Measurements from ENCODE around the gene CMKLR1.

CMKLR1 gene

DNA sequence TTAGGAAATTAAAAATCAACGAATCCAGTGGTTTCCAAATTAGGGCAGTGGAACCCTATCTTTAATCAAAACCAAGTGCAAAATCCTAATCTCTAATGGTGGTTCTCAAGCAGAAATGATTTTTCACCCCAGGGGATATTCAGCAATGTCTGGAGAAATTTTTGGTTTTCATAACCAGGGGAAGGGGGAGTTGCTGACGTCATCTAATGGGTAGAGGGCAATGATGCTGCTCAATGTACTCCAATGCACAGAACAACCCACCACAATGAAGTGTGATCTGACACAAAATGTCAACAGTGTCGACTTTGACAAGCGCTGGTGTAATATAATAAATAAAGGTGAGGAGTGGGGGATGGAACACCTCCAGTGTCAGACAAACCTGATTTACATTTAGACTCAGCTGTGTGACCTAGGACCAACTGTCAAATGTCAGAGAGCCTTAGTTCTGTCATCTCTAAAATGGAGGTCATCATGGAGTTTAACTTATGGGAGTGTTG lies 81.5 kb downstream of the CMKLR1 start:
- FAIRE-seq = no peak

DNA sequence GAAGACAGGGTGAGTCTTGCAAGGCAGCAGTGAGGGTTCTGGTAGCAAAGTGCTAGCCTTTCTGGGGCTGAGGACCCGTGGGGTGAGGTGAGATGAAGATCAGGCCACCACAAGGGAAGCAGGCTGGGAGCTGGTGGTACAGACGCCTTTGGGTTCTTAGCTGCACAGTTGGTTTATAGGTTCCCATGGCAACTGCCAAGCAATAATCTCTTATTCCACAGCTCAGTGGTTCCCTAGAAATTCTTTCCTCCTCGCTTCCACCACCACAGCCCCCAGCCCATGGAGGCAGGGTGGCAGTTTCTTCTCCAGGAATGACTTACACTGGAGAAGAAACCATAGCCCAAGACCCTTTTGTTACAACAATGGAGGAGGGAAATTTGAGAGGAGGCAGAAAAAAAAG lies 82.1 kb downstream of the CMKLR1 start:
- FAIRE-seq = no peak

DNA sequence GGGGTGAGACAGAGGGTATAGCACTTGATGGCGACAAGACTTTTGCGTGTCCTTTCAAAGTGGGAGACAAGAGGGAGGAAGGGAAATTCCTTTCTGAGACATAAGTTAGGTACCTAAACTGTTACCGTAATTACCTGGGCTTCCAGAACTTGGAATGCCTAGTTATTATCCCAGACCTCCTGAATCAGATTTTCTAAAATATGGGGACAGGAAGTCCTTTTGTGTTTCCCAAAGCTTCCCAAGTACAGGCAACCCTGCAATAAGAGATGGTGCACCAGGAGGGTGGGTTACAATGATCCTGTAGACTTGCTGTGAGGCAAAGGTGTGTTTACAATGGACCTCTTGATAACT lies 83.9 kb downstream of the CMKLR1 start:
- FAIRE-seq = no peak

DNA sequence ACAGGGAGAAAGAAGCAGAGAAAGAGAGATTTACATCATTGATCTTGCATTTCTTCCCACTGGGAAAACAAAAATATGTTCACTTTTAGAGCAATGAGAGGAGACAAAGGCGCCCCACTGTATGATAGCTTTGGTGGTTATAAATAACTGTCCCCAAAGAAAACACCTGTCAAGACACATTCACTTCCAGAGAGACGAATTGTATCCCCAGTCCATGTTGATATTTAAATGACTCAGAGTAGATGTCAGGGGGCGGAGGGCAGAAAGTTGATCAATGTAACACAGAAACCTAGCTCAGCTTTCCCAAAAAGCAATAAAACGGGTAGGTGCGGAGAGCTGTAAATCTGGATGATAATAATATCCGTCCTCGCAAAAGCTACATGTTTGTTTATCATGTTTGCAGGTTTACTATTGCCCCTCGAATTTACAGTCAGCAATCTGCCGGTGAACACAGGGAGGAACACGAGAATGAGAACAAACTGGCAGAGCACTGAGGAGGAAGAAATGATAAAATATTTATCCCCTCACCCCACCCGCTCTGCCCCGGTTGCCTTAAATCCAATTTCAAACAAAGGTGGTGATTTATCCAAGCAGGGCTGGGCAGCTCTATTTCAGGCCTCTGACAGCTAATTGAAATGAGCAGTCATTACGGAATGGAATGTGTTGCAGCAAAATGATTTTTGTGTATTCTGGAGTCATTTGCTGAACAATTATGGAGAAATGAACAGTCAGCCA lies 84.4 kb downstream of the CMKLR1 start:
- no peak for FAIRE-seq

DNA sequence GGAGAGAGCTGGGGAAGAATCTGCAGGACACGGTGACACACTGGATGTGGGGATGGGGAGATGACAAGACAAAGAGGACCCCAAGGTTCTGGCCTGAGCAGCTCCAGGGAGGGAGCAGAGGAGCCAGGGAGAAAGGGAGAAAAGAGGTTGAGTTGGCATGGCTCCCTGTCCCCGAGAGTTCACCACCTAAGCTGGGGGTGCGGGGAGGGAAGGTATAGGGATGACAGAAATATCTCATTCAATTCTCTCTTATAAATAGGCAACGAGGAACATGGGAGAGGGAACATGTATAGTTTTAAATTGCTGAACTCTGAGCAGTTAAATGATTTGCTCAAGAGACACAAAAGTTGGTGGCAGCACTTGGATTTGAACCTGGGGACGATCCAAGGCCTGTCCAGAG lies 85.1 kb downstream of the CMKLR1 start:
- no peak for FAIRE-seq

DNA sequence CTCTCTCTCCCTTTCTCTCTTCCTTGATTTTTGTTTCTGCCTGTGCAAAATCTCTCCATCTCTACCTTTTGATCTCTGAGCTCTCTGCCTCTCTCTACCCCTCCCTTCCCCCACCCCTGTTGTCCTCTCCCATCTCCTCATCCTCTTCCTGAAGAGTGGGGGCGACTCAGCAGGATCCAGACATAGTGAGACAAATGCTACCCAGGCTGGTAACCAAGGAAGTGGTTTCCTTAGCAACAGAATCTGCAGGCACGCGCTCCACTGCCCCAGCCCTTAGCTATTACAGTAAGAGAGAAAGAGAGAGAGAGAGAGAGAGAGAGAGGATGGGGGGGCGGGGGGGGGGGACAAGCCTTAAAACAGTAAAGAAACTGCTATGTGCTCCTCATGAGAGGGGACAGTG lies 85.6 kb downstream of the CMKLR1 start:
- no peak for FAIRE-seq

DNA sequence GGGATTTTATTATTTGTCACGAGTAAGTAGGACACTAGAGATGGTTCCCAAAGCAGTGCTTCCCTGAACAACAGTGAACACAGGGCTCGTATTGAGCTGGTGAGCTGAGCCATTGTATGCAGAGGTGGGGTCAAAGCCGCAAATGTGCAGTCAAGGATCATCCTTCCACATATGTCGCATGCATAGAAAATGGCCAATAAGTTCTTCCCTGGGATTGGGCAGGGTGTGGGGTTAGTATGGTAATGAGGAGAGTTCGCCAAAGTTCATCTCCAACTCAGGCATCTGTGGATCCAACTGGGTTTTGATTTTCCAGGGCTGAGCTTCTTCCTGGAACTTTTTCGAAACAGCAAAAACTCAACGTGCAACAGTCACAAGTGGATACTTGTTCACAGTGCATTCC lies 86.6 kb downstream of the CMKLR1 start:
- no peak for FAIRE-seq

DNA sequence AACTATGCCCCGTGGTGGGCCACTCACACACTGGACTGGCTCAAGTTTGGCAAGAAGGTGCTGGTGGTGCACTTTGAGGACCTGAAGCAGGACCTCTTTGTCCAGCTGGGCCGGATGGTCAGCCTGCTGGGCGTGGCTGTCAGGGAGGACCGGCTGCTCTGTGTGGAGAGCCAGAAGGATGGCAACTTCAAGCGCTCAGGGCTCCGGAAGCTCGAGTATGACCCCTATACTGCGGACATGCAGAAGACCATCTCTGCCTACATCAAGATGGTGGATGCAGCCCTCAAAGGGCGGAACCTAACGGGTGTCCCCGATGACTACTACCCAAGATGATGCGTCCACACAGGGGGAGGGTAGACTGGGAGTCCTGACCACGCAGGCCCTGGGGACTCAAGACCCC lies 91.1 kb downstream of the CMKLR1 start:
- no peak for FAIRE-seq

DNA sequence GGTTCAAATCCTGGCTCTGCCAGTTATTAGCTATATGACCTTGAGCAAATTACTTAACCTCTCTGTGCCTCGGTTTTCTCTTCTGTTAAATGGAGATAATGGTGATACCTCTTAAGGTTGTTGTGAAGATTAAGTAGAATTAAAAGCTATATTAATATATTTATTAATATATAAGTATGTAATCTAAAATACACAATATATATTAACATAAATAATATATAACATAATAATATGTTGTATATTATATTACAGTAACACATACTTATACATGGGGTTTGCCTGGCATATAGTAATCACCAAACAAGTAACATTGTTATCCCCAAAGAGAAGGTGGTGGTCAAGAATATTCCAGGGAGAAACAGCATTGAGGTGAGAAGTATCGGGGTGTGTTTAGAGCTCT lies 92.0 kb downstream of the CMKLR1 start:
- no peak for FAIRE-seq

DNA sequence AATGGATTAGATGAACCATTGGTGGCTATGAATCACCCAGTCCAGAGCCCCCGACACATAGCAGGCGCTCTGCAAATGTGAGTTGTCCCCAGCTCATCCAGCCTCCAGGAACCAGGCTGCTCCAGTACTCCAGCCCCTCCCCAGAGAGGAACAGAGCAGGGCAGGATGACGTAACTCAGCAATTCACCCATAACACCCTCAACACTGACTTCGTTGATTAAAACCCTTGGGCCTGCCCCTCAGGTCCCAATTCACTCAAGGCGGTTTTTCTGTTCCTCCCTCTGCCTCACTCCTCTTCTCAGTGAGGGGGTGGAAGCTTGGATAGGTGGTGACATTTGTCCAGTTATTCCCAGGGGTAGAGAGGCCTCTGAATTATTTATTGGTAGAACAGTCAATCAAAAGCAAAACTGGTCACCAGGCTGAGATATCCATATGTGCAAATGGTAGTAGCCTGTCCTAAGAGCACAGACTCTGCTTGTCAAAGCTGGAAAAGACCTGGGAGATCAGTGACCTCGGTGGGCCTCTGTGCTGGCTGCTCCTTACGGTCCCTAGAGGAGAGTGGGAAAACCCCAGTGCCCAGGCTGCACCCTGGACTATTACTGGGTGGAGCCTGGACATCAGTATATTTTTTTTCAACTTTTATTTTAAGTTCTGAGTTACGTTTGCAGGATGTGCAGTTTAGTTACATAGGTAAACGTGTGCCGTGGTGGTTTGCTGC lies 97.0 kb downstream of the CMKLR1 start:
- no peak for FAIRE-seq

DNA sequence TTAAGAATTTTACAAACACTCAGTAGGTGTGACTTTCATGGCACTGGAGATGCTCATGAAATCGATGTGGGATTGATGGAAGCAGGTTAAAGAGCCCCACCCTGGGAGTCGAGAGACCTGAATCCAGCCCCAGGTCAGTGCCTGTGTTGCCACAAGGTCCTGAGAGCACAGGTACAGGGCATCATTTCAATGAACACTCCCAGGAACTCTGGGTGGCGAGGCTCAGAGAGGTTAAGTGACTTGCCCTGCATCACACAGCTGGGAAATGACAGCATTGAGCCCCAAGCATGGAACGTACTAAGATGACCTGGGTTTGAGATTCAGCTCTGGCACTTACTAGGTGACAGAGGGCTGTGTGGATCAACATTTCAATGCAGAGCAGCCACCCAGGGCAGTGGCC lies 98.2 kb downstream of the CMKLR1 start:
- no peak for FAIRE-seq

DNA sequence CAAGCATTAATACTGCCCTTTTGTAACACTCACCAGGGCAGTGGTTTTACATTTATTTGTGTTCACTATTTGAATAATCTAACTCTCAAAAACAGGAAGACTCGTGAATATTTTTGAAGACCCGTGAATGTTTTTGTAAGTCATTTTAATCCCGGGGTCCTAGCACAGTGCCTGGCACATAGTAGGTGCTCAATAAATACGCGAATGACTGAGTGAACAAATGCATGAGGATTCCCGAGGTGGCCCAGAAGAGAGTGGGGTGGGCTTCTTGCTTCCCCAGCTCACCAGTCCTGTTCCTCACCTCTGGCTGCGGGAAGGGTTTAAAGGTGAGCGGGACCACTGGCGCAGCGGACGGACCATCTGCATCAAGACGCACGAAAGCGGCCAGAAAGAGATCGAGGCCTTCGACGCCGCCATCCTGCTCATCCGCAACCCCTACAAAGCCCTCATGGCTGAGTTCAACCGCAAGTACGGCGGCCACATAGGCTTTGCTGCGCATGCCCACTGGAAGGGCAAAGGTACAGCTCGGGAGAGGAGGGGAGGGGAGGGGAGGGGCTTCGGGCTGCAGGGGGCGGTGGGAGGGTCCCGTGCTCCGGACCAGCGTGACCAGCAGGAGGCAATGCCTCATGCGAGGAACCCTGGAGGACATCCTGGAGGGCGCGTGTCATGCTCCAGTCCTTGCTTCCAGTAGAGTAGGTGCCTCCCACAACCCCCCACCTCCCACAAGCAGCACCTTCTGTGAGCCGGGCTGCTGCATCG lies 98.9 kb downstream of the CMKLR1 start:
- no peak for FAIRE-seq

DNA sequence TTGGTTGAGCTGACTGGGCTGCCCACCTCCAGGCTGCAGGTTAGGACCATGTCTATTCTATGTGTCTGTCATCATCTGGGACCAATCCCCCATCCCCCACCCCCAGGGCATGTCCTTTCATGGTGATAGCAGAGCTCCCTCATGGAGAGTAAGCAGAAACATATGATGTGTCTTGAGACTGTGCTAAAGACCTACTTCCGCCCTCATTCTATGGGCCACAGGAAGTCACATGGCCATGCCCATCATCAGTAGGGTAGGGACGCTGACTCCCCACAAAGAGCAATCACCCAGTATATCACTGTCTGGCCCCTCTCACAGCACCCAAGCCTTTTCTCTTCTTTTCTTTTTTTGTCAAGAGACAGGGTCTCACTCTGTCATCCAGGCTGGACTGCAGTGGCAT lies 99.7 kb downstream of the CMKLR1 start:
- FAIRE-seq = no peak

DNA sequence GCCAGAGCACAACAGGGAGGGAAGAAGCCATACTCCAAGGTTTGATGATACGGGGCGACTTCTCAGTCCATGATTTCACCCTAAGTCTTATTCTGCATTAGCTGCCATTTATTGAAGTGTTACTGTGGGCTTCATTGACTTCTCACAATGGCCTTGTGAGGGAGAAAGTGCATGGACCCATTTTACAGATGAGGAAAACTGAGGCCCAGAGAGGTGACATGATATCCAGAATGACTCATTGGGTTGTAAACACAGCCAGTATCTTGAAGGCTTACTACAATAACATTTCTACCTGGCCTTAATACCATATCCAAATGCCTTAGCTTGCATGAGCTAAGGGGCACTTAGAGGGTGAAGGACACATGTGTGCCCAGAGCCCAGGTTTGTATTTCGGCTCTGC lies 100.6 kb downstream of the CMKLR1 start:
- no peak for FAIRE-seq
